ENCODE data around the gene S100PBP.
A peak's percentile ranks its signal among the peaks of the same experiment; 100 is the strongest.
"Not testable (repeated sequence)": the region's sequence is repeated elsewhere in the genome, so short reads cannot be mapped to it uniquely, and the experiment has no call there.

S100PBP gene

DNA sequence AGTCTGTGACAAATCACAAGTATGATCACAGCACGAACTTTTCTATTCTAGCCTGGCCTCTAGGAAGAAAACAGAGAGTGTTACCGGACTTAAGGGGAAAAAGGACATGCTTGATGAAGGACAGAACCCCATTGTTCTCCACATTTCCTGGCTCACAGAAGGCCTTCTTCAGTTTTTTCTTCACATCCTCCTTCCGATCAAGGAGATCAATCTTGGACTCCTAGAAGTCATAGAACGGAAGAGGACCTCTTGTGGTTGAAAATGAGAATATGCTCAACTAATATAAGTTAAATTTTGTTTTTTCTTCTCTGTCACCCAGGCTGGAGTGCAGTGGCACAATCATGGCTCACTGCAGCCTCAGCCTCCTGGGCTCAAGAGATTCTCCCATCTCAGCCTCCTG lies 30.6 kb upstream of the S100PBP start:
- peak; percentile 43 for DNase-seq

DNA sequence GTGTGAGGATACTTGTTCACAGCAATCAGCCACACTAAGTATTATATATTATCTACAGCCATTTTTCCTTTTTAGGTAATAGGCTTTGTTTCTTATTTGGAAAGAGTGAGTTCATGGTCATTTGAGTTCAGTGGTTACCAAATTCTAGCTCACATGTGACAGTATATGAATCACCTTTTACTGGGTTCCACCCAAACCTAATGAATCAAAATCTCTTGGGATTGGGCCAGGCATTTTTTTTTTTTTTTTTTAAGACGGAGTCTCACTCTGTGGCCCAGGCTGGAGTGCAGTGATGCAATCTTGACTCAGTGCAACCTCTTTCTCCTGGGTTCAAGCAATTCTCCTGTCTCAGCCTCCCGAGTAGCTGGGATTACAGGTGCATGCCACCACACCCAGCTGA lies 28.1 kb upstream of the S100PBP start:
- peak; percentile 89 for DNase-seq

DNA sequence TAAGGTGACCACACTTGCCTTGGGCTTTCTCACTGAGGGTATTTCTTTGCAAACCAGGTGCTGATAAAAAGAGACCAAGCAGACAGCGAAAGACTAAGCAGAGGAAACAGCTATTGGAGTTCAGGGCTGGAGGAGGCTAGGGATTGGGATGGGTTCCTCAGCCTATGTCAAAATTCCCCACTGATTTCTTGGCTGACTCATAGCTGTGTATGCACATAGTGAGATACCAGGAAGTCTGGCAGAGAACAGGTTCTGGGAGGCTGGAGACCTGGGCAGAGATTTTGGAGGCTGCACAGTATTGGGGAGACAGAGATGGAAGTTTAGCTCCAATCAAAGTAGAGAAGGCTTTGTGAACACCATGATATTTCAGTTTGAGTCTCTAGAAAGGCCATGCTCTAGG lies 25.6 kb upstream of the S100PBP start:
- DNase-seq = peak; percentile 48

DNA sequence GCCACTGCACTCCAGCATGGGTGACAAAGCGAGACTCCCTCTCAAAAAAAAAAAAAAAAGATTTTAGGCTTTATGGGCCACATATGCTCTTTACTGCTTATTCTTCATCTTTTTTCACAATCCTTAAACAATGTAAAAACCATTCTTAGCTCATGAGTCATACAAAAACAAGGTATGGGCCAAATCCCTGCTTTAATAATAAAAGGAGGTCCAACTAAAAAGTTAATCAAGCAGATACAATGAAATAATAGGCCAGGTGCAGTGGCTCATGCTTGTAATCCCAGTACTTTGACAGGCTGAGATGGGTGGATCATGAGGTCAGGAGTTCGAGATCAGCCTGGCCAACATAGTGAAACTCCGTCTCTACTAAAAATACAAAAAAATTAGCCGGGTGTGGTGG lies 21.7 kb upstream of the S100PBP start:
- DNase-seq = peak; percentile 69

DNA sequence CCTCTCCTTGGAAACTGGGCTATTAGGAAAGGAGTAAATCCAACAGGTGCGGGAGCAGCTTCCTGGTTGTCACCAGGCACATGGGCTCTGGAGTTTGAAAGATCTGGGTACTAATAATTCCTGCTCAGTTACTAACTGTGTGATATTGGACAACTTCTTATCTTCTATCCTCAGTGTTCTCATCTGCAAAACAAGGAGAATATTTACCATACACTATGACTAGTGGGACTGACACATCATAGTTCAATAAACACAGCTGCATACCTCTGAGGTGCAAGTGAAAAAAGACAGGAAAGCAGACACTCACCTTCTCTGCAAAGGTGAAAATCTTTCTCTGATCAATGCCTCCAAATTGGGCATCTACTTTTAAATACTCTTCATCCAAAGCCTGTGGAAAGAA lies 20.0 kb upstream of the S100PBP start:
- no peak for DNase-seq

DNA sequence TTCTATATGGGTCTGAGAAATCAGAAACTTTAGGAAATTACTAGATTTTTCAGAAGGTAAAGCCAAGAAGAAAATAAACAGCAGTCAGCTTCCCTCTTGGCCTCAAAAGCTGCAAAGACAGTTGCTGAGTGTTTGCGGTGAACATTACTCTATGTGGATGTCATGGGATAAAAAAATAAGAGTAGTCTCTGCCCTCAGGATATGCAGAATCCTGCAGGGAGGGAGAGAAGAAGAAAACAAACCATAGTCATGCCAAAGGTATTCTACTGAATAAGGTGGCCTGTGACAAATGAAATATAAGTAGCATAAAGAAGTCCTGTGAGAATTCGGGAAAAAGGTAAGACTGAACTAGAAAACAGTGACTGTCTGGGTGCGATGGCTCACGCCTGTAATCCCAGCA lies 19.3 kb upstream of the S100PBP start:
- no peak for DNase-seq

DNA sequence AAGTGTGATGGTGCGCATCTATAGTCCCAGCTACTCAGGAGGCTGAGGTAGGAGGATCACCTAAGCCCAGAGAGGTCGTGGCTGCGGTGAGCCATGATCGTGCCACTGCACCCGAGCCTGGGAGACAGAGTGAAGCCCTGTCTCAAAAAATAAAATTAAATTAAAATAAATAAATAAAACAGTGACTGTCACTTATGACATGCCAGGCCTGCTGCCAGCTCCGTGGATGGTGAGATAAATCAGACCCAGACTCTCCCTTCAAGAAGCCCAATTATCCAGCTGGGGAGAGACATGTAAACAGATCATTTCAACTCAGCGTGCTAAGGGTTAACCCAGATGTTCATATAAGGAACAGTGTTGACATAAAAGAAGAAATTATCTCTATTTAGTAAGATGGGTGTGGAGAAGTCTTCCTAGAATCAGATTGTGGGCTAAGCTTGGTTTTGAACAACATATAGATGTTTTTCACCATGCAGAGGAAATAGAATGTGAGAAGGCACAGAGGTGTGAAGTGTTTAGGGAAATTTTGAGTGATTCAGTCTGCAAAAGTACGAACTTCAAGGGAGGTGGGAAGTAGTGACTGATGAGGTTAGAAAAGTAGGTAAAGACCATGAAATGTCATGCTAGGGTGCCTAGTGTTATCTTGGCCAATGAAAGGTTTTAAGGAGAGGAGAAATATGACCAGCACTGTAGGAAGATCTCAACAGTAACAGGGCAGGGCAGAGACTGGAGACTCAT lies 18.6 kb upstream of the S100PBP start:
- no peak for DNase-seq

DNA sequence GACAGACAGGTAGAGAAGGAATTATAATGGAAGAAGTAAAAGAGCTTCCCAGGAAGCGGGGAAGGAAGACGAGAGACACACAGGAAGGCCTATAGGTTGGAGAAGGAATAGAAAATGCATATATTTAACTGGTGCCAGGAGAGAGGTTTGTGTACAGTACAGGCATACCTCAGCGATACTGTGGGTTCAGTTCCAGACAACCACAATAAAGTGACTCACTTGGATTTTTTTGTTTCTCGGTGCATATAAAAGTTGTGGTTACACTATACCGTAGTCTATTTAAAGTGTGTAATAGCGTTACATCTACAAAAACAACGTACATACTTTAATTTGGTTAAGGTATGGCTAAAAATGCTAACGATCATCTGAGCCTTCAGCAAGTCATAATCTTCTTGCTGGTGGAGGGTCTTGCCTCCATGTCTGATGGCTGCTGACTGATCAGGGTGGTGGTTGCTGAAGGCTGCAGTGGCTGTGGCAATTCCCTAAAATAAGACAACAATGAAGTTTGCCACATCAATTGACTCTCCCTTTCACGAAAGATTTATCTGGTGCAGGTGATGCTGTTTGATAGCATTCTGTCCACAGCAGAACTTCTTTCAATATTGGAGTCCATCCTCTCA lies 16.2 kb upstream of the S100PBP start:
- peak; percentile 83 for DNase-seq

DNA sequence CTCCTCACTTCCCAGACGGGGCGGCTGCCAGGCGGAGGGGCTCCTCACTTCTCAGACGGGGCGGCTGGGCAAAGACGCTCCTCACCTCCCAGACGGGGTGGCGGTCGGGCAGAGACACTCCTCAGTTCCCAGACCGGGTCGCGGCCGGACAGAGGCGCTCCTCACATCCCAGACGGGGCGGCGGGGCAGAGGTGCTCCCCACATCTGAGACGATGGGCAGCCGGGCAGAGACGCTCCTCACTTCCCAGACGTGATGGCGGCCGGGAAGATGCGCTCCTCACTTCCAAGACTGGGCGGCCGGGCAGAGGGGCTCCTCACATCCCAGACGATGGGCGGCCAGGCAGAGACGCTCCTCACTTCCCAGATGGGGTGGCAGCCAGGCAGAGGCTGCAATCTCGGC lies 13.0 kb upstream of the S100PBP start:
- not testable (repeated sequence) for DNase-seq

DNA sequence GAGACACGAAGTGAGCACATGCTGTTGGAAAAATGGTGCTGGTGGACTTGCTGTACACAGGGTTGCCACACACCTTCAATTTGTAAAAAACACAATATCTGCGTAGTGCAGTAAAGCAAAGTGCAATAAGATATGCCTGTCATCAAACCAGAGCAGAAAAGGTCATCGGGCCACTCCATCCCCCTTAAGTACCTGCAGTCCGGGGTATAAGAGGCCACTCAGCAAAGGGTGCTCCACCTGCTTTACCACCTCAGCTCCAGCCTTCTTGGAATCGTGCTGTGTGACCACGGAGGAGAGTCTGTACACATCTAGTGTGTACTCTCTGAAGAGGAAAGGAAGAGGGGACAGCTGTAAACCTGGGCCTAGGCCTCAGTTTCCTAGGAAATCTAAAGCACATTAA lies 11.2 kb upstream of the S100PBP start:
- no peak for DNase-seq

DNA sequence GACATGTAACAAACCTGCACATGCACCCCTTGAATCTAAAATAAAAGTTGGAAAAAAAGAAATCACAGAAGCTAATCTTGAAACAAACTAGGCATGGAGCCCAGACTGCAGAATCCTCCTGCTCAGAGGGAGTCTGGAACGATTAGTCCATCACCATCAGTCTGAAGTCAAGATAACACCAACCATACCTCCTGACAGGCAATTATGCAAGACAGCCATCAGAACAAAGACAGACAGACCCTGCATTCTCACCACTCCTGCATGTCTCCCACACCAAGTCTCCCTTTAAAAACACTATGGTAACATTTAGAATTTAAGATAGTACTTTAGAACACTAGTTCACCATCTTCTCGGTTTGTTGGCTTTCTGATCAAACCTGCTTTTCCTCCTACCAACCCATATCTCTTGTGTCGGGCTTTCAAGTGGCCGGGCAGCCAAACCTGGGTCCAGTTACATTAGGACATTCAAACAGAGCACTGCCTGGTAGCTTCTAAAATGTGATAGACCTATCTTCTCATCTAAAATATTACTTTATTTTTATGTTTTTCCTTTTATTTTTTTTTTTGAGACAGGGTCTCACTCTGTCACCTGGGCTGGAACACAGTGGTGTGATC lies 10.4 kb upstream of the S100PBP start:
- no peak for DNase-seq

DNA sequence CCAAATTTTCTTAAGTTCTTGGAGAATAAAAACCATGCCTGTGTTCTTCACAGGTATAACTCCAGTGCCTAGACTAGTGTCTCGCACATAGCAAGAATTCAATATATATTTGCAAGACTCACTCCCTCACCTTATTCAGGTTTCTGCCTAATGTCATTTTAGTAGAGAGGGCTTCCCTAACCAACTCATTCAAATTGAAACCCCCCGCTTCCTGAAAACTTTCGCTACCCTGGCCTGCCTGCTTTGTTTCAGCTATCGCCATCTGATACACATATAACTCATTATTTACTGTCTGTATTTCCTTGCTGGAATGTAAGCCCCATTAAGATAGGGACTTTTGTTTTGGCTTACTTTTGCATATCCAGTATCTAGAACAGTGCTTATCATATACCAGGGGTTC lies 8.9 kb upstream of the S100PBP start:
- DNase-seq = no peak

DNA sequence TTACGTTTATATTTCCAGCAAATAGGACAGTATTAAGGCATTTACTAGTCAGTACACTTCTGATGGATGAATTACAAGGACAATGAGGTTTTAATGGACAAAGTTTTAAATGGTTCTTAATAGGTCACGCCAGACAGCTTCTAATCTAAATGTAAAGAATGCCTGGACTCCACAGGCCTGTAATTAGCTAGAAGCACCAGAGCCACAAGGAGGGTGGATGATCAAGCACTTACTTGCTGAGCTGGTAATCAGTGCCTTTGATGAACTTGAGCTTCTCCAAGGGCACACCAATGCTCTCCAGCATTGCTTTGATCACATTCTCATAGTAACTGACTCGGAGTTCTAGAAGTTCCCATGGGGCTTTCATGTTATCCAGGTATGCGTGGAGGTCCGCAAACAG lies 7.1 kb upstream of the S100PBP start:
- no peak for DNase-seq

DNA sequence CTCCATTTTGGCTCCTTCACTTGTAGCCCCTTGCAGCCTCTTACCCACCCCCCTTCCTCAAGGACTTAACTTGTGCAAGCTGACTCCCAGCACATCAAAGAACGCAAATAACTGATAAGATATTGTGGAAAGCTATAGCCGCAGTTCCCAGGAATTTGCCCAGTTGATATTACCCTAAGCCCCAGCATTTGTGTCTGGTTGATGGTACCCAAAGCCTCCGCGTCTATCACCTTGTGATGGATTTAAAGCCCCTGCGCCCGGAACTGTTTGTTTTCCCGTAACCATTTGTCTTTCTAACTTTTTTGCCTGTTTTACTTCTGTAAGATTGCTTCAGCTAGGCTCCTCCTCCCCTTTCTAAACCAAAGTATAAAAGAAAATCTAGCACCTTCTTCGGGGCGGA lies 6.2 kb upstream of the S100PBP start:
- DNase-seq = no peak

DNA sequence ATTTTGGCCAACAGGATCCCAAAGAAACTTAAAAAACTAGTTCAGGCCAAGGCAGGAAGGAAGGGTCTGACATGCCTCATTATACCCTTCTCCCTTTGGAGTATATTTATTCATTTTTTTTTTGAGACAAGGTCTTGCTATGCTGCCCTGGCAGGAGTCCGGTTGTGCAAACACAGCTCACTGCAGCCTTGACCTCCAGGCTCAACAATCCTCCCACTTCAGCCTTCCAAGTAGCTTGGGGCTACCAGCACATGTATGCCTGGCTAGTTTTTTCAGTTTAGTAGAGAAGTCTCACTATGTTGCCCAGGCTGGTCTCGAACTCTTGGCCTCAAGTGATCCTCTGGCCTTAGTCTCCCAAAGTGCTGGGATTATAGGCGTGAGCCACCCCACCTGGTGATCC lies 5.5 kb upstream of the S100PBP start:
- DNase-seq = no peak

DNA sequence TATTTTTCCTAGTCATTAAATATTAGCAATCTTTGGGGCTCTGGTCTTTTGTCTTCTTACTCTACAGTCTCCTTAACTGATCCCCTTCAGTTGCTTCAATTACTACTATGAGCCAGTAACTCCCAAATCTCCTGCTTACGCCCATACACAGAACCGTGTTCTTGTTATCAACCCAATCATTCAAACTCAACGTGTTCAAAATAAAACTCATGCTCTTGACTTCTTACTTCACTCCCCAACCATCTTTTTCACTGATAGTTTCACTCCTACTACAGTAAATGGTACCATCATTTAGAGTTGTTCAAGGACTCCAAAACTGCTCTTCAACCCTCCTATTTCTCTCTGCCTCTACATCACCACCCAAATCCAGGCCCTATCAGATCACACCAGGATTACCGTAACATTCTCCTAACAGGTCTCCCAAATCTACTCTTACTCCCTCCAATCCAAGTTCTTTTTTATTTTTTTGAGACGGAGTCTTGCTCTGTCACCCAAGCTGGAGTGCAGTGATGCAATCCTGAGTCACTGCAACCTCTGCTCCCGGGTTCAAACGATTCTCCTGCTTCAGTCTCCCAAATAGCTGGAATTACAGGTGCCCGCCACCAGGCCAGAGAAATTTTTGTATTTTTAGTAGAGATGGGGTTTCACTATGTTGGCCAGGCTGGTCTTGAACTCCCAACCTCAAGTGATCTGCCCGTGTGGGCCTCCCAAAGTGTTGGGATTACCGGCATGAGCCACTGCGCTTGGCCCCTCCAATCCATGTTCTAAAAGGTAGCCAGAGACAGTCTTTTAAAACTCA lies 3.3 kb upstream of the S100PBP start:
- no peak for DNase-seq

DNA sequence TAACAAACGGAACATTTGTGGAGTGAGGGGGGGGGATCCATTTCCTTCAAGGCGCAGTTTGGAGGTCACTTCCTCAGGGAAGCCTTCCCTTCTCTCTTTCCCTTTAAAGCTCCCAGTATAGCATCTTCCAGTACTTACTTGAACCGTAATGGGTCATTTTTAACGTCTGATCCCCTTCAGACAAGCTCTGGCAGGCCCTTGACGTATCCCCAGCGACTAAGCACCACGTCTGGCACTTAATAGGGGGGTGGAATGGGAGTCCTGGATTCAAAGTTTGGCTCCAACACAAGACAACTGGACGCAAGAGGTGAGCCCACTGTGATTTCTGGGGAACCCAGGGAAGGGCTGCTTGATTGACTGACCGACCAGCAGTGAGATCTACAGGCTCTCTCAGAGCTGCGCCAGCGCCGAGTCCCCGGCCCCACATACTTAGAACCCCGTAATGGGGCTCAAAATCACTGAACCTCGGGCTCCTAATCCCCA lies 736 bp upstream of the S100PBP start:
- DNase-seq = peak; percentile 37

DNA sequence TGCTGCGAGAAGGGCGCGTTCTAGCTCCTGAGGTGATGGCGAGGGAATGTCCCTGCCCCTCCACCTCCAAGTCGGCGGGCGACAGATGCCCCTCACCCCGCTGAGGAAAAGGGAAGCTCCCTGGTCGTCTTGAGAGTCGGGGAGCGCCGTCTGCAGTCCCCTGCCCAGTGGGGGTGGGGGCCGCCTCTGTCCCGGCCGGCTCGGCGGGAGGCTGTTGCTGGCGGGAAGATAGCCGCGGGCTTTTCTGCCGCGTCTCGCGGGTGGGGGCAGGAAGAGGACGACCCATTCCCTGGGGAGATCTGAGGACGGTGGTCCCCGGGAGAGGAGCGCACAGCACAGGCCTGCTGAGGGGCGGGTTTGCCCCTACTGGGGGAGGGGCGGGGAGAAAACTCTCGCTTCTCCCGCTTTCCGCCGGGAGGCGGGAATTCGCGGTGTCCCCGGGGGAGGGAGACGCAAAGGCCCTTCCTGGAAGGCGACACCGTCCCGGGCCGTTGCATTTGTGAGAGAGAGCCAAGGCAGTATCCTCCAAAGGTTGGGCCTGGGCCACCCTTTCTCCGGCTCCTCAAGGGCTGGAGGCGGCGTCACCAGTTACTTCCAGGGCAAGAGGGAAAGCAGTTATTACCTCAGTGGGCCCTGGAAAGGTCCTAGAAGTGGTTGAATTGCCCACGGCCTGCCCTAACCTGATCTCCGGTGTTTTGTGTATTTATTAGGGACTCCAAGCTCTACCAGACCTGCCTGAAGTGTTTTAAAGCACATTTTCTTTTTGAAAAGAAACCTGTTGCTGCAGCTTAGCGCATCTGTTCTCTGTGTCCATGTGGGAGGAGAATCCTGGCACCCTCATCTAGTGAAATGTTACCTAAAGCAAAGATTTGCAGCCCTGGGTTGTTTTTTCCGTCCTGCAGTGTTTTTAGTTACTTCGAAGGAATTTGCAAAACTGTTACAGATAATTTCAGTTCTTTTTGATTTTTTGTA lies 648 bp downstream of the S100PBP start:
- peak; percentile 68 for DNase-seq

DNA sequence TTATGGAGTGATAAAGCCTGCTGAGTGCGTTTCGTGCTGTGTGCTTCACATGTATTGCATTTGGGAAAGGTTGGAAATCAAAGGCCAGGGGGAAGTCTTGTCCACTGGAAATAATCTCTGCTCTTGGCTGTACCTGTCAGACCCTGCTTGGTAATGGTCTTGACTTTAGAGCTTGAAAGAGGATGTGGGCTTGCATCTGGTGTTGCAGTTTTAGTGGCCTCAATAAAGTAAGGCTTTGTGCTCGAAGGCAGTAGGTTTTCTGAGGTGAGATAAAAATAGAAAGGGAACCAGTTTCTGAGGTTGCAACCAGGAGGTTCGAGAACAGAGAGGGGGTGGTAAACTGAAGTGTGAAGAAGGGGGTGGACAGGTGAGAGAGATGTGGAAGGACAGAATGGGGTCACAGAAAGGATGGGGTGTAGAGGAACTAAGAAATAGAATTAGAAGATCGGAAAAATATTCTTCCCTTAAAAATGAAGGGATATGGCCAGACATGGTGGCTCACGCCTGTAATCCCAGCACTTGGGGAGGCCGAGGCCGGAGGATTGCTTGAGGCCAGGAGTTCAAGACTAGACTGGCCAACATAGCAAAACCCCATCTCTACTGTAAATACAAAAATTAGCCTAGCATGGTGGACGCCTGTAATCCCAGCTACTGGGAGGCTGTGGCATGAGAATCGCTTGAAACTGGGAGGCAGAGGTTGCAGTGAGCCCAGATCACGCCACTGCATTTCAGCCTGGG lies 1.5 kb downstream of the S100PBP start:
- no peak for DNase-seq

DNA sequence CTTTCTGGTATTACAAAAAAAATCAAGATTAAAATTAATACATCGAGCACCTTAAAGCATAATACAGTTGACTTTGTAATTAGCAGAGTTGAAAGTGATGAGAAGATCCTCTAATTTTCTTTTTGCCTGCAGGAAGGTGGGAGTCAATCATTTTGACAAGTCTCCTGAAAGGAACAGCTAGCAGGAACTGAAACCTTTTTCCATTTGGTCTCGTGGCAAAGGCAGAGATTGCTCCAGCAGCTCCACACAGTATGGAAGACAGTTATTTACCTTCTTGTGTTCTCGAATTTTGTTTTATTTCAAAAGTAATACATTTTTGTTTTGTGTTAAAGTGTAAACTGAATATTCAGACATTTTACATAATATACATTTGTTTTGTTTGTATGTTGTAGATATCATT lies 7.7 kb downstream of the S100PBP start:
- DNase-seq = no peak

DNA sequence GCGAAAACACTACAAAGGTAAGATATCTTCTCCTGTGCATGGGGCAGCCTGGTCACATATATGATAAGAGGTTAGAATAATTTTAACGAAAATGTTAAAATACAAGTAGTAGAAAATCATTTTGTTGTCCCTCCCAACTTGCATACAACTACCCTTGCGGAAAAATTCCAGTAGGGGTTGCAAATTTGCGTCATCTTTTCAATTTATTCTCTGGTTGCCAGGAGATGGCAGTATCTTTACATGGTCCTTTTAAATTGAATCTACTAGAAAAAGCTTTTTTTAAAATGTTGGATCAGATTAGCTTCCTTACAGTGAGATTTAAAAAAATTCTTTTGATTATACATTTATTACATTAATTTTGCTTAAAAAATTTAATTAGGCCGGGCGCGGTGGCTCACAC lies 10.9 kb downstream of the S100PBP start:
- DNase-seq = no peak

Measured in fibroblast of skin of abdomen (primary cell).